SU-DHL-6 (cell line): Measurements from ENCODE around the gene GABRP.

Source experiments
- H2AFZ ChIP-seq: fragments of 200-600 bp; sonication (generic); 2 replicates; pipeline ENCODE4 v1.6.1; 2014; ENCODE audit warnings: low read depth, mild to moderate bottlenecking, moderate library complexity, mixed read lengths, antibody characterized with exemption, low read length; ENCODE audit not compliant: severe bottlenecking
- H3F3A ChIP-seq: fragments of 200-600 bp; shearing (Covaris generic); 2 replicates; pipeline ENCODE4 v1.6.0; 2016; ENCODE audit warnings: antibody characterized with exemption, mild to moderate bottlenecking; ENCODE audit not compliant: insufficient read depth
- H3K27ac ChIP-seq: fragments of 200-600 bp; sonication (generic); 2 replicates; pipeline ENCODE4 v1.5.1; 2016; ENCODE audit warnings: low read depth, mild to moderate bottlenecking, low read length, moderate library complexity, mixed read lengths
- H3K27me3 ChIP-seq: fragments of 200-600 bp; sonication (generic), shearing (Covaris generic); 2 replicates; pipeline ENCODE4 v1.6.0; 2014; ENCODE audit warnings: mild to moderate bottlenecking, low read length
- H3K36me3 ChIP-seq: fragments of 200-600 bp; sonication (generic); 2 replicates; pipeline ENCODE4 v1.6.1; 2014; ENCODE audit warnings: mild to moderate bottlenecking, low read length, mixed read lengths
- H3K4me2 ChIP-seq: fragments of 300-600, 200-600 bp; shearing (Covaris generic), sonication (generic); 2 replicates; pipeline ENCODE4 v1.6.0; 2014; ENCODE audit warnings: low read length, low read depth, mild to moderate bottlenecking; ENCODE audit not compliant: poor library complexity, severe bottlenecking
- H3K4me3 ChIP-seq: fragments of 200-600 bp; sonication (generic); 2 replicates; pipeline ENCODE4 v1.5.1; 2014; ENCODE audit warnings: antibody characterized with exemption, low read length, mild to moderate bottlenecking, mixed read lengths; ENCODE audit not compliant: insufficient read depth, poor library complexity, severe bottlenecking
- H3K79me2 ChIP-seq: fragments of 200-600 bp; sonication (generic); 2 replicates; pipeline ENCODE4 v1.6.1; 2014; ENCODE audit warnings: mild to moderate bottlenecking, low read length, moderate library complexity; ENCODE audit not compliant: insufficient read depth
- H3K9ac ChIP-seq: fragments of 200-600 bp; sonication (generic); 2 replicates; pipeline ENCODE4 v1.7.0; 2014; ENCODE audit warnings: mild to moderate bottlenecking, low read length
- H3K9me2 ChIP-seq: fragments of 200-600 bp; sonication (generic); replicated peaks from 2 replicates; pipeline ENCODE4 v1.6.1; 2014; ENCODE audit warnings: low read length; ENCODE audit not compliant: insufficient read depth
- H3K9me3 ChIP-seq: fragments of 200-600 bp; sonication (generic); 2 replicates; pipeline ENCODE4 v1.6.1; 2014; ENCODE audit warnings: low read length, mixed read lengths; ENCODE audit not compliant: insufficient read depth
- H4K20me1 ChIP-seq: fragments of 200-600 bp; sonication (generic); 2 replicates; pipeline ENCODE4 v1.6.1; 2014; ENCODE audit warnings: low read depth, mild to moderate bottlenecking, antibody characterized with exemption, low read length, moderate library complexity, mixed read lengths
- CTCF ChIP-seq: fragments of 200-600 bp; sonication (generic); IDR thresholded peaks from one replicate; pipeline ENCODE4 v1.5.1; 2017; ENCODE audit warnings: antibody characterized with exemption, mild to moderate bottlenecking, low read length, moderate library complexity; ENCODE audit not compliant: insufficient read depth, poor library complexity, severe bottlenecking
- EZH2phosphoT487 ChIP-seq: fragments of 200-600 bp; sonication (generic), shearing (Covaris generic); conservative IDR thresholded peaks from 2 replicates; pipeline ENCODE4 v1.6.1; 2018; ENCODE audit warnings: mild to moderate bottlenecking, antibody characterized with exemption, low read length, moderate library complexity, mixed read lengths

GABRP gene

GRCh38 chr5:170741801-170742200, 41.7 kb upstream of the GABRP start:
- no peak overlapping the region for H3K4me2 ChIP-seq
- no peaks in the 10 kb centered on the region; the same call in 1 of the 2 replicates for H3K27me3 ChIP-seq
- H2AFZ ChIP-seq: no peak overlapping the region
- H3K36me3 ChIP-seq: no peaks in the 10 kb centered on the region
- no peak overlapping the region for H3K27ac ChIP-seq
- no peak overlapping the region for H3K4me3 ChIP-seq
- TF ChIP-seq EZH2phosphoT487 (no peak), CTCF (no peak)
- H3F3A ChIP-seq: no peaks in the 10 kb centered on the region
- no peaks in the 10 kb centered on the region for H3K9me2 ChIP-seq
- no peak overlapping the region for H3K9ac ChIP-seq
- H3K79me2 ChIP-seq: no peaks in the 10 kb centered on the region
- no peaks in the 10 kb centered on the region for H3K9me3 ChIP-seq
- no peaks in the 10 kb centered on the region for H4K20me1 ChIP-seq

- Histone ChIP-seq H3K27ac (no peak overlapping the region), H3K9ac (no peak overlapping the region), H2AFZ (no peak overlapping the region), H4K20me1 (no peaks in the 10 kb centered on the region), H3K36me3 (no peaks in the 10 kb centered on the region), H3K4me3 (no peak overlapping the region), H3K79me2 (no peaks in the 10 kb centered on the region), H3K4me2 (no peak overlapping the region), H3K27me3 (no peaks in the 10 kb centered on the region), H3K9me3 (no peaks in the 10 kb centered on the region), H3F3A (no peaks in the 10 kb centered on the region), H3K9me2 (no peaks in the 10 kb centered on the region)
- TF ChIP-seq EZH2phosphoT487 (no peak), CTCF (no peak)
These were observed 39.7 kb upstream of the GABRP start for GRCh38 chr5:170743876-170744212.

- Histone ChIP-seq H3F3A (no peaks in the 10 kb centered on the region), H3K9ac (no peak overlapping the region), H2AFZ (no peak overlapping the region), H3K9me3 (no peaks in the 10 kb centered on the region), H4K20me1 (no peaks in the 10 kb centered on the region), H3K27me3 (no peaks in the 10 kb centered on the region), H3K36me3 (no peaks in the 10 kb centered on the region), H3K4me2 (no peak overlapping the region), H3K79me2 (no peaks in the 10 kb centered on the region), H3K4me3 (no peak overlapping the region), H3K9me2 (no peaks in the 10 kb centered on the region), H3K27ac (no peak overlapping the region)
- TF ChIP-seq CTCF (no peak), EZH2phosphoT487 (no peak)
These were observed 37.9 kb upstream of the GABRP start for GRCh38 chr5:170745481-170746071.
